GM12878 (cell line): Measurements from ENCODE around the gene UNC13A. TPM values are rescaled to one million over a fixed set of nuclear protein-coding genes. Genes with fewer than 3 reads are reported as not detected.

Experiments
- ATAC-seq: fragments of 200-7000 bp; cut with Tn5 transposase; 3 replicates; pipeline ENCODE4 v1.9.1; 2020; ENCODE audit warnings: mild to moderate bottlenecking, moderate library complexity
- BruUV-seq: library from RNA; stranded (reverse); fragments of 400-500 nt; replicated peaks from 2 replicates; lab custom pipeline; 2021; lab: Mats Ljungman, UMichigan
- CTCF ChIA-PET: fragments of 300-600 bp; sonication (Branson Sonifier 250); formaldehyde crosslinking; extraction: SDS; loops from one replicate; lab custom pipeline; 2021; ENCODE audit warnings: inconsistent platforms; lab: Yijun Ruan, JAX
- POLR2A ChIA-PET: fragments of 350-600 bp; formaldehyde crosslinking; extraction: SDS; loops from one replicate; lab custom pipeline; 2021; ENCODE audit warnings: inconsistent platforms; lab: Charles Lee
- RAD21 ChIA-PET: fragments of 300-600 bp; sonication (Branson Sonifier 250); formaldehyde crosslinking; loops from one replicate; lab custom pipeline; 2023; ENCODE audit warnings: antibody characterized with exemption; ENCODE audit not compliant: unreplicated experiment; lab: Charles Lee
- SMC1A ChIA-PET: fragments of 300-600 bp; sonication (Branson Sonifier 250); formaldehyde crosslinking; loops from one replicate; lab custom pipeline; 2023; ENCODE audit not compliant: unreplicated experiment, uncharacterized antibody; lab: Charles Lee
- DNase-seq: peaks from one replicate; pipeline ENCODE4 v3.0.0-alpha.2; 2011; ENCODE audit warnings: low read depth, low spot score
- FAIRE-seq: peaks from 3 replicates; lab custom pipeline; 2011; peaks lifted over from hg19 to GRCh38; lab: Jason Lieb, UNC
- H2AFZ ChIP-seq: 2 replicates; pipeline ENCODE4 v1.6.0; 2011; ENCODE audit warnings: low read depth, low read length, control low read depth; ENCODE audit not compliant: control insufficient read depth
- H3K27ac ChIP-seq: 2 replicates; pipeline ENCODE4 v1.5.1; 2011; ENCODE audit warnings: control low read depth; ENCODE audit not compliant: control insufficient read depth, insufficient read depth
- H3K27me3 ChIP-seq, 2 experiments: replicated peaks in 1 of 2; 2 replicates each; pipeline versions ENCODE4 v1.6.0 to v1.6.1; 2011; ENCODE audit warnings: low read length in 1 of 2; ENCODE audit not compliant: control insufficient read depth in 2 of 2, insufficient read depth in 2 of 2
- H3K36me3 ChIP-seq, 2 experiments: 2 replicates each; pipeline ENCODE4 v1.5.1; 2011; ENCODE audit warnings: low read length in 1 of 2; ENCODE audit not compliant: control insufficient read depth in 2 of 2, insufficient read depth in 2 of 2
- H3K4me1 ChIP-seq: 2 replicates; pipeline ENCODE4 v1.6.1; 2011; ENCODE audit warnings: mild to moderate bottlenecking, low read length, moderate library complexity, mixed read lengths; ENCODE audit not compliant: control insufficient read depth, insufficient read depth
- H3K4me2 ChIP-seq: 2 replicates; pipeline ENCODE4 v1.6.0; 2011; ENCODE audit warnings: control low read depth; ENCODE audit not compliant: control insufficient read depth, insufficient read depth
- H3K4me3 ChIP-seq: fragments of 200-600 bp; sonication (generic); 2 replicates; pipeline ENCODE4 v1.5.1; 2016
- H3K79me2 ChIP-seq: 2 replicates; pipeline ENCODE4 v1.6.0; 2011; ENCODE audit warnings: low read length; ENCODE audit not compliant: control insufficient read depth, insufficient read depth
- H3K9ac ChIP-seq: 2 replicates; pipeline ENCODE4 v1.8.0; 2011; ENCODE audit warnings: low read length, control low read depth, mixed read lengths; ENCODE audit not compliant: control insufficient read depth, insufficient read depth
- H3K9me3 ChIP-seq: replicated peaks from 3 replicates; pipeline ENCODE4 v1.5.1; 2011; ENCODE audit warnings: mild to moderate bottlenecking, low read length; ENCODE audit not compliant: control insufficient read depth, insufficient read depth
- H4K20me1 ChIP-seq: 2 replicates; pipeline ENCODE4 v1.6.0; 2011; ENCODE audit not compliant: control insufficient read depth, insufficient read depth
- BACH1 ChIP-seq: fragments of 450-650 bp; IDR thresholded peaks from 2 replicates; pipeline ENCODE4 v1.6.1; 2017; ENCODE audit warnings: mild to moderate bottlenecking, borderline replicate concordance
- FOS ChIP-seq: IDR thresholded peaks from 3 replicates; pipeline ENCODE4 v1.6.1; 2011; ENCODE audit warnings: borderline replicate concordance; ENCODE audit not compliant: insufficient read length; ENCODE audit errors: extremely low read depth
- JUNB ChIP-seq: IDR thresholded peaks from 2 replicates; pipeline ENCODE4 v1.6.1; 2016; ENCODE audit warnings: antibody characterized with exemption, mild to moderate bottlenecking
- KAT2A ChIP-seq: conservative IDR thresholded peaks from 2 replicates; pipeline ENCODE4 v1.6.1; 2011; ENCODE audit warnings: low read depth, low read length; ENCODE audit not compliant: control insufficient read depth
- KLF5 ChIP-seq: fragments of 450-650 bp; IDR thresholded peaks from 2 replicates; pipeline ENCODE4 v1.6.1; 2014; ENCODE audit warnings: mild to moderate bottlenecking; ENCODE audit not compliant: partially characterized antibody
- MXI1 ChIP-seq: fragments of 150-350 bp; IDR thresholded peaks from 2 replicates; pipeline ENCODE4 v1.6.1; 2011; ENCODE audit warnings: low read depth, mild to moderate bottlenecking, inconsistent platforms, low read length, improper control_type of control experiment
- NBN ChIP-seq: fragments of 450-650 bp; IDR thresholded peaks from 2 replicates; pipeline ENCODE4 v1.6.1; 2016
- NFYB ChIP-seq: IDR thresholded peaks from 2 replicates; pipeline ENCODE4 v1.6.1; 2011; ENCODE audit warnings: low read depth, mild to moderate bottlenecking, low read length, improper control_type of control experiment, moderate library complexity; ENCODE audit not compliant: insufficient read depth
- PAX5 ChIP-seq: IDR thresholded peaks from 2 replicates; pipeline ENCODE4 v1.6.1; 2011; ENCODE audit warnings: low read depth, low read length, borderline replicate concordance
- POLR2AphosphoS5 ChIP-seq: IDR thresholded peaks from 2 replicates; pipeline ENCODE4 v1.6.1; 2011; ENCODE audit warnings: mild to moderate bottlenecking, low read length, inconsistent platforms
- SMAD5 ChIP-seq: IDR thresholded peaks from 2 replicates; pipeline ENCODE4 v1.6.1; 2016; ENCODE audit warnings: antibody characterized with exemption, low read depth
- WRNIP1 ChIP-seq: IDR thresholded peaks from 2 replicates; pipeline ENCODE4 v1.6.1; 2011; ENCODE audit warnings: low read depth, low read length, improper control_type of control experiment, borderline replicate concordance
- ZNF622 ChIP-seq: fragments of 450-650 bp; IDR thresholded peaks from 2 replicates; pipeline ENCODE4 v1.6.1; 2017; ENCODE audit warnings: mild to moderate bottlenecking, inconsistent platforms
- WGBS: methylation state at CpG from one replicate; pipeline ENCODE4 v1.1.6; 2016; ENCODE audit warnings: low lambda C conversion rate; ENCODE audit not compliant: insufficient replicate concordance, insufficient coverage; ENCODE audit errors: missing lambda C conversion rate; 5-methylcytosine and 5-hydroxymethylcytosine counted together
- in situ Hi-C: fragments of 300-500 bp; cut with MboI; formaldehyde crosslinking; loops from 9 replicates; pipeline ENCODE4 v1.14.3; 2018; ENCODE audit warnings: mixed read lengths
- intact Hi-C: fragments of 100-400 bp; cut with micrococcal nuclease; formaldehyde crosslinking; loops from one replicate; pipeline ENCODE4 v1.14.2; 2022; ENCODE audit not compliant: unreplicated experiment
- polyA plus RNA-seq, 11 experiments: library from polyadenylated mRNA; depleted of rRNA in 4 of 11; unstranded in 6 of 11; stranded (reverse) in 5 of 11; fragments of >200 nt; fragmentation: Nextera tagmentation in 4 of 11; fragmentation: Illumina TruSeq in 1 of 11; extraction: Ambion mirVana in 4 of 11; extraction: Trizol in 1 of 11; gene quantifications; 1 replicate in 1 of 11; 2 replicates in 10 of 11; pipeline versions ENCODE4 v1.2.1 to v1.2.3, GENCODE V29; 2011 to 2016; ENCODE audit warnings: inconsistent platforms in 2 of 11, missing spikeins in 2 of 11, low read depth in 1 of 11
- total RNA-seq, 4 experiments: library from RNA; depleted of rRNA in 3 of 4; stranded (reverse); fragments of >200 nt in 3 of 4; fragmentation: Illumina TruSeq in 1 of 4; extraction: Trizol in 1 of 4; gene quantifications; 2 replicates each; pipeline versions ENCODE4 v1.2.1 to v1.2.3, GENCODE V29; 2013 to 2021
- TF ChIP-seq, protein P1 (sequence below): fragments of 450-650 bp; formaldehyde crosslinking; IDR thresholded peaks from 2 replicates; pipeline ENCODE4 v1.4.0; 2020; ENCODE audit warnings: mild to moderate bottlenecking, moderate library complexity

UNC13A gene
- total and polyA plus RNA-seq, 10 of the 15 experiments (the other 5 are each of a cell fraction or from before 2014, with no cell fraction given) = under 0.01 to 0.23 (median 0.13) TPM; not detected in 1

- H3K36me3 ChIP-seq = no peaks in the 10 kb centered on the region
- SMC1A ChIA-PET = no interaction called here
- H3K79me2 ChIP-seq = no peaks in the 10 kb centered on the region
- RAD21 ChIA-PET = no interaction called here
- POLR2A ChIA-PET = no interaction called here
- intact Hi-C loops = no loop called here
- DNase-seq (no peak), FAIRE-seq (no peak), ATAC-seq (no peak)
- CTCF ChIA-PET = interaction anchor here (1.0 kb wide), 1 partner anchor 43 kb away, joined by 3 read pairs; no protein-coding TSS in a partner anchor
- no peak overlapping the region for H2AFZ ChIP-seq
- TF ChIP-seq SMAD5 = no peak
- TF ChIP-seq KLF5 = no peak
- TF ChIP-seq MXI1 = no peak
- TF ChIP-seq POLR2AphosphoS5 = no peak
- TF ChIP-seq PAX5 = no peak
- no peak for TF ChIP-seq FOS
- no peak for TF ChIP-seq WRNIP1
- no peak for TF ChIP-seq NFYB
- TF ChIP-seq, protein P1, sequence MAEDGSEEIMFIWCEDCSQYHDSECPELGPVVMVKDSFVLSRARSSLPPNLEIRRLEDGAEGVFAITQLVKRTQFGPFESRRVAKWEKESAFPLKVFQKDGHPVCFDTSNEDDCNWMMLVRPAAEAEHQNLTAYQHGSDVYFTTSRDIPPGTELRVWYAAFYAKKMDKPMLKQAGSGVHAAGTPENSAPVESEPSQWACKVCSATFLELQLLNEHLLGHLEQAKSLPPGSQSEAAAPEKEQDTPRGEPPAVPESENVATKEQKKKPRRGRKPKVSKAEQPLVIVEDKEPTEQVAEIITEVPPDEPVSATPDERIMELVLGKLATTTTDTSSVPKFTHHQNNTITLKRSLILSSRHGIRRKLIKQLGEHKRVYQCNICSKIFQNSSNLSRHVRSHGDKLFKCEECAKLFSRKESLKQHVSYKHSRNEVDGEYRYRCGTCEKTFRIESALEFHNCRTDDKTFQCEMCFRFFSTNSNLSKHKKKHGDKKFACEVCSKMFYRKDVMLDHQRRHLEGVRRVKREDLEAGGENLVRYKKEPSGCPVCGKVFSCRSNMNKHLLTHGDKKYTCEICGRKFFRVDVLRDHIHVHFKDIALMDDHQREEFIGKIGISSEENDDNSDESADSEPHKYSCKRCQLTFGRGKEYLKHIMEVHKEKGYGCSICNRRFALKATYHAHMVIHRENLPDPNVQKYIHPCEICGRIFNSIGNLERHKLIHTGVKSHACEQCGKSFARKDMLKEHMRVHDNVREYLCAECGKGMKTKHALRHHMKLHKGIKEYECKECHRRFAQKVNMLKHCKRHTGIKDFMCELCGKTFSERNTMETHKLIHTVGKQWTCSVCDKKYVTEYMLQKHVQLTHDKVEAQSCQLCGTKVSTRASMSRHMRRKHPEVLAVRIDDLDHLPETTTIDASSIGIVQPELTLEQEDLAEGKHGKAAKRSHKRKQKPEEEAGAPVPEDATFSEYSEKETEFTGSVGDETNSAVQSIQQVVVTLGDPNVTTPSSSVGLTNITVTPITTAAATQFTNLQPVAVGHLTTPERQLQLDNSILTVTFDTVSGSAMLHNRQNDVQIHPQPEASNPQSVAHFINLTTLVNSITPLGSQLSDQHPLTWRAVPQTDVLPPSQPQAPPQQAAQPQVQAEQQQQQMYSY (CRISPR knock-in tag) = no peak
- no peak for TF ChIP-seq BACH1
- TF ChIP-seq JUNB = no peak
- TF ChIP-seq NBN = no peak
- no peak for TF ChIP-seq KAT2A
- no peak for TF ChIP-seq ZNF622
- H3K27ac ChIP-seq = no peak overlapping the region
- no peaks in the 10 kb centered on the region for H3K27me3 ChIP-seq
- H4K20me1 ChIP-seq = no peaks in the 10 kb centered on the region
- 39% methylated on average over 5 of the region's 6 CpGs for WGBS
- no peaks in the 10 kb centered on the region for H3K9me3 ChIP-seq
- in situ Hi-C loops = no loop called here
- H3K9ac ChIP-seq = no peak overlapping the region
- no peak overlapping the region for H3K4me2 ChIP-seq
- H3K4me3 ChIP-seq = no peak overlapping the region
- H3K4me1 ChIP-seq = no peaks in the 10 kb centered on the region
- BruUV-seq = no TSS peak
These were observed 23.7 kb upstream of the UNC13A start for GRCh38 chr19:17711851-17712250.
